ENCODE measurements around the gene LGI1. TPM values are rescaled to one million over a fixed set of nuclear protein-coding genes. Genes with fewer than 3 reads are reported as not detected.

The LGI1 gene
- total and polyA plus RNA-seq, 2 experiments from 2014 or later, result 0.56 to 2.6 TPM

GRCh38 chr10:93755443-93756116 lies 2.2 kb upstream of the LGI1 start:
- Histone ChIP-seq H3K79me2 (no peaks in the 10 kb centered on the region), H3K27ac (no peak overlapping the region), H3K27me3 (peaks cover 7% of the 10 kb centered on the region), H3K9me3 (ENCODE audit: low read depth) (no peaks in the 10 kb centered on the region), H3K36me3 (replicated peaks; ENCODE audit: insufficient read depth, low read depth) (no peaks in the 10 kb centered on the region), H3K4me2 (peak overlapping the region; percentile 11), H4K20me1 (ENCODE audit: insufficient read depth, poor library complexity, severe bottlenecking) (no peaks in the 10 kb centered on the region), H3K4me1 (ENCODE audit: insufficient read depth) (peaks cover 35% of the 10 kb centered on the region), H3K9me2 (replicated peaks; ENCODE audit: insufficient read depth) (no peaks in the 10 kb centered on the region), H3K4me3 (no peak overlapping the region), H2AFZ (no peak overlapping the region)
- no peak for DNase-seq (ENCODE audit: low spot score)
- TF ChIP-seq EZH2 (IDR thresholded peaks at IDR 0.05; ENCODE audit: borderline replicate concordance) (no peak), EZH2phosphoT487 (IDR thresholded peaks at IDR 0.05; ENCODE audit: low read depth, severe bottlenecking, unreplicated experiment) (no peak), CTCF (IDR thresholded peaks at IDR 0.05; ENCODE audit: poor library complexity) (no peak)
- WGBS (ENCODE audit: low lambda C conversion rate, missing lambda C conversion rate), result 56% methylated on average over 10 of the region's 10 CpGs

GRCh38 chr10:93756118-93756517 lies 1.6 kb upstream of the LGI1 start:
- no peak for TF ChIP-seq EZH2phosphoT487 (IDR thresholded peaks at IDR 0.05; ENCODE audit: low read depth, severe bottlenecking, unreplicated experiment)
- TF ChIP-seq CTCF (IDR thresholded peaks at IDR 0.05; ENCODE audit: poor library complexity), result no peak
- TF ChIP-seq EZH2 (IDR thresholded peaks at IDR 0.05; ENCODE audit: borderline replicate concordance), result no peak
- Histone ChIP-seq H3K79me2 (no peaks in the 10 kb centered on the region), H3K4me2 (peak overlapping the region; percentile 11), H3K27ac (no peak overlapping the region), H2AFZ (no peak overlapping the region), H3K4me1 (ENCODE audit: insufficient read depth) (peaks cover 35% of the 10 kb centered on the region), H3K9me2 (replicated peaks; ENCODE audit: insufficient read depth) (no peaks in the 10 kb centered on the region), H3K4me3 (no peak overlapping the region), H3K27me3 (peaks cover 7% of the 10 kb centered on the region), H4K20me1 (ENCODE audit: insufficient read depth, poor library complexity, severe bottlenecking) (no peaks in the 10 kb centered on the region), H3K9me3 (ENCODE audit: low read depth) (no peaks in the 10 kb centered on the region), H3K36me3 (replicated peaks; ENCODE audit: insufficient read depth, low read depth) (no peaks in the 10 kb centered on the region)
- WGBS (ENCODE audit: low lambda C conversion rate, missing lambda C conversion rate), result 44% methylated on average over 3 of the region's 3 CpGs
- DNase-seq (ENCODE audit: low spot score), result no peak

- H3K27ac ChIP-seq, result peak overlapping the region; percentile 13
- H3K9me3 ChIP-seq (ENCODE audit: low read depth), result no peaks in the 10 kb centered on the region
- H2AFZ ChIP-seq, result no peak overlapping the region
- H3K4me2 ChIP-seq, result peak overlapping the region; percentile 74
- 36% methylated on average over 5 of the region's 5 CpGs for WGBS (ENCODE audit: low lambda C conversion rate, missing lambda C conversion rate)
- H4K20me1 ChIP-seq (ENCODE audit: insufficient read depth, poor library complexity, severe bottlenecking), result no peaks in the 10 kb centered on the region
- H3K9me2 ChIP-seq (replicated peaks; ENCODE audit: insufficient read depth), result no peaks in the 10 kb centered on the region
- DNase-seq (ENCODE audit: low spot score), result peak; percentile 32
- H3K4me3 ChIP-seq, result no peak overlapping the region
- peaks cover 7% of the 10 kb centered on the region for H3K27me3 ChIP-seq
- no peaks in the 10 kb centered on the region for H3K79me2 ChIP-seq
- H3K4me1 ChIP-seq (ENCODE audit: insufficient read depth), result peaks cover 28% of the 10 kb centered on the region
- TF ChIP-seq EZH2phosphoT487 (IDR thresholded peaks at IDR 0.05; ENCODE audit: low read depth, severe bottlenecking, unreplicated experiment), result no peak
- TF ChIP-seq EZH2 (IDR thresholded peaks at IDR 0.05; ENCODE audit: borderline replicate concordance), result no peak
- no peak for TF ChIP-seq CTCF (IDR thresholded peaks at IDR 0.05; ENCODE audit: poor library complexity)
- no peaks in the 10 kb centered on the region for H3K36me3 ChIP-seq (replicated peaks; ENCODE audit: insufficient read depth, low read depth)
Observed at GRCh38 chr10:93757136-93757535, 600 bp upstream of the LGI1 start.
